Inflammatory macrophage (primary cell): ENCODE results near the gene GPSM1.

Experiments used
- DNase-seq, 2 donors: peaks; one replicate each; pipeline ENCODE4 v3.0.0-alpha.2; 2020 to 2022

GPSM1 gene

GRCh38 chr9:136305804-136306203 lies 21.5 kb upstream of the GPSM1 start:
- no peak for DNase-seq

- no peak for DNase-seq
These were observed 20.8 kb upstream of the GPSM1 start for GRCh38 chr9:136306211-136307208.

GRCh38 chr9:136307215-136307750 lies 20.1 kb upstream of the GPSM1 start:
- DNase-seq: no peak

GRCh38 chr9:136308006-136308701 lies 19.2 kb upstream of the GPSM1 start:
- DNase-seq: no peak

- DNase-seq: no peak
These were observed 18.7 kb upstream of the GPSM1 start for GRCh38 chr9:136308702-136309053.

GRCh38 chr9:136309101-136309801 lies 18.1 kb upstream of the GPSM1 start:
- DNase-seq: no peak

- no peak for DNase-seq
These were observed 17.5 kb upstream of the GPSM1 start for GRCh38 chr9:136309806-136310220.

GRCh38 chr9:136310273-136311030 lies 16.9 kb upstream of the GPSM1 start:
- no peak for DNase-seq

GRCh38 chr9:136311051-136312008 lies 16.0 kb upstream of the GPSM1 start:
- DNase-seq: no peak

GRCh38 chr9:136312009-136312375 lies 15.3 kb upstream of the GPSM1 start:
- DNase-seq: no peak

- peak; percentile 33 to 64 for DNase-seq
These were observed 14.9 kb upstream of the GPSM1 start for GRCh38 chr9:136312436-136312835.

- DNase-seq: no peak
These were observed 14.0 kb upstream of the GPSM1 start for GRCh38 chr9:136313111-136314055.

- no peak for DNase-seq
These were observed 13.3 kb upstream of the GPSM1 start for GRCh38 chr9:136314056-136314416.

GRCh38 chr9:136314944-136315343 lies 12.4 kb upstream of the GPSM1 start:
- DNase-seq: no peak

- no peak for DNase-seq
These were observed 11.0 kb upstream of the GPSM1 start for GRCh38 chr9:136316271-136316751.

- no peak for DNase-seq
These were observed 10.3 kb upstream of the GPSM1 start for GRCh38 chr9:136316896-136317676.

GRCh38 chr9:136317695-136318094 lies 9.6 kb upstream of the GPSM1 start:
- DNase-seq: no peak

- DNase-seq: no peak
These were observed 9.1 kb upstream of the GPSM1 start for GRCh38 chr9:136318111-136318775.
